GM12873 (cell line): Measurements from ENCODE around the gene TMEM38B.

ENCODE experiments used
- CTCF ChIP-seq: IDR thresholded peaks from 2 replicates; pipeline ENCODE4 v1.5.1; 2012; ENCODE audit warnings: low read depth, mild to moderate bottlenecking, moderate library complexity, low read length, control low read depth; ENCODE audit not compliant: insufficient read depth; ENCODE audit errors: missing control alignments

Gene TMEM38B

GRCh38 chr9:105683688-105684275, 10.6 kb upstream of the TMEM38B start:
- no peak for TF ChIP-seq CTCF

- no peak for TF ChIP-seq CTCF
These were observed 7.4 kb upstream of the TMEM38B start for GRCh38 chr9:105686936-105687335.

GRCh38 chr9:105690742-105691141, 3.6 kb upstream of the TMEM38B start:
- TF ChIP-seq CTCF = peak; percentile 25

- TF ChIP-seq CTCF = no peak
These were observed 729 bp upstream of the TMEM38B start for GRCh38 chr9:105693435-105694189.

GRCh38 chr9:105694848-105695581, 674 bp downstream of the TMEM38B start:
- no peak for TF ChIP-seq CTCF

GRCh38 chr9:105696219-105696793, 2.0 kb downstream of the TMEM38B start:
- no peak for TF ChIP-seq CTCF

- TF ChIP-seq CTCF = no peak
These were observed 3.5 kb downstream of the TMEM38B start for GRCh38 chr9:105697871-105698270.
